Esophagus muscularis mucosa (tissue), 3 donors: ENCODE measurements around the gene PHF21A.

Source experiments
- POLR2AphosphoS5 ChIP-seq, 2 donors: sonication (generic); formaldehyde crosslinking; IDR thresholded peaks; one replicate each; pipeline ENCODE4 v1.6.1; 2017; ENCODE audit warnings: antibody characterized with exemption in 2 of 2
- TF ChIP-seq, protein P1 (sequence below), 3 experiments: fragments of 200-600 bp in 2 of 3; fragments of 450-650 bp in 1 of 3; sonication (generic) in 2 of 3; IDR thresholded peaks; one replicate each; pipeline ENCODE4 v1.5.1; 2017 to 2019; ENCODE audit warnings: antibody characterized with exemption in 3 of 3, mild to moderate bottlenecking in 2 of 3, moderate library complexity in 1 of 3

DNA sequence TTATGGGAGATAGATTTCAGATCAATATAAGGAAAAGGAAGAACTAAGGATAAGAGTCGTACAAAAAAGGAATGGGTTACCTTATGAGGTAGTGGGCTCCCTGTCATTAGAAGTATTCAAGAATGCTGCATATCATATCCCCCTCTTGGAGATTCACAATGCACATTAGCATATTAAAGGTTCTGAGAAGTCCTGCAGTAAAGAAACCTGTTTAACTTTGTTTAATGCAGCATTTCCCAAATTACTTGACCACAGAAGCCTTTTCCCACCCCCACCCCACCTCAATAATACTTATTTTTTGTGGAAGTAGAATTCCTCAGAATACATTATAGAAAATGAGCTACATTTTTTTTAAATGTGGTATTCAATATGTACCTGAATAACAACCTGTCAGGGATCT lies 30.9 kb downstream of the PHF21A start:
- TF ChIP-seq, protein P1, sequence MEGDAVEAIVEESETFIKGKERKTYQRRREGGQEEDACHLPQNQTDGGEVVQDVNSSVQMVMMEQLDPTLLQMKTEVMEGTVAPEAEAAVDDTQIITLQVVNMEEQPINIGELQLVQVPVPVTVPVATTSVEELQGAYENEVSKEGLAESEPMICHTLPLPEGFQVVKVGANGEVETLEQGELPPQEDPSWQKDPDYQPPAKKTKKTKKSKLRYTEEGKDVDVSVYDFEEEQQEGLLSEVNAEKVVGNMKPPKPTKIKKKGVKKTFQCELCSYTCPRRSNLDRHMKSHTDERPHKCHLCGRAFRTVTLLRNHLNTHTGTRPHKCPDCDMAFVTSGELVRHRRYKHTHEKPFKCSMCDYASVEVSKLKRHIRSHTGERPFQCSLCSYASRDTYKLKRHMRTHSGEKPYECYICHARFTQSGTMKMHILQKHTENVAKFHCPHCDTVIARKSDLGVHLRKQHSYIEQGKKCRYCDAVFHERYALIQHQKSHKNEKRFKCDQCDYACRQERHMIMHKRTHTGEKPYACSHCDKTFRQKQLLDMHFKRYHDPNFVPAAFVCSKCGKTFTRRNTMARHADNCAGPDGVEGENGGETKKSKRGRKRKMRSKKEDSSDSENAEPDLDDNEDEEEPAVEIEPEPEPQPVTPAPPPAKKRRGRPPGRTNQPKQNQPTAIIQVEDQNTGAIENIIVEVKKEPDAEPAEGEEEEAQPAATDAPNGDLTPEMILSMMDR (IDR thresholded peaks at IDR 0.05), result no peak
- TF ChIP-seq POLR2AphosphoS5 (IDR thresholded peaks at IDR 0.05), result no peak
